ENCODE measurements around the gene KRTAP5-7. TPM values are rescaled to one million over a fixed set of nuclear protein-coding genes. Genes with fewer than 3 reads are reported as not detected.

KRTAP5-7 gene
- total and polyA plus RNA-seq, 12 donors = 0.07 to 0.28 TPM; not detected in 10

GRCh38 chr11:71499125-71499524 is 27.9 kb upstream of the KRTAP5-7 start:
- H3K27me3 ChIP-seq = no peaks in the 10 kb centered on the region
- no peaks in the 10 kb centered on the region for H3K9me3 ChIP-seq (replicated peaks in 1 of 3)
- peaks cover 0 to 41% of the 10 kb centered on the region in 2 donors for H3K36me3 ChIP-seq (replicated peaks in 1 of 2)
- H3K4me3 ChIP-seq = no peak overlapping the region
- TF ChIP-seq, protein P1, sequence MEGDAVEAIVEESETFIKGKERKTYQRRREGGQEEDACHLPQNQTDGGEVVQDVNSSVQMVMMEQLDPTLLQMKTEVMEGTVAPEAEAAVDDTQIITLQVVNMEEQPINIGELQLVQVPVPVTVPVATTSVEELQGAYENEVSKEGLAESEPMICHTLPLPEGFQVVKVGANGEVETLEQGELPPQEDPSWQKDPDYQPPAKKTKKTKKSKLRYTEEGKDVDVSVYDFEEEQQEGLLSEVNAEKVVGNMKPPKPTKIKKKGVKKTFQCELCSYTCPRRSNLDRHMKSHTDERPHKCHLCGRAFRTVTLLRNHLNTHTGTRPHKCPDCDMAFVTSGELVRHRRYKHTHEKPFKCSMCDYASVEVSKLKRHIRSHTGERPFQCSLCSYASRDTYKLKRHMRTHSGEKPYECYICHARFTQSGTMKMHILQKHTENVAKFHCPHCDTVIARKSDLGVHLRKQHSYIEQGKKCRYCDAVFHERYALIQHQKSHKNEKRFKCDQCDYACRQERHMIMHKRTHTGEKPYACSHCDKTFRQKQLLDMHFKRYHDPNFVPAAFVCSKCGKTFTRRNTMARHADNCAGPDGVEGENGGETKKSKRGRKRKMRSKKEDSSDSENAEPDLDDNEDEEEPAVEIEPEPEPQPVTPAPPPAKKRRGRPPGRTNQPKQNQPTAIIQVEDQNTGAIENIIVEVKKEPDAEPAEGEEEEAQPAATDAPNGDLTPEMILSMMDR (IDR thresholded peaks at IDR 0.05) = no peak
- TF ChIP-seq POLR2A (IDR thresholded peaks at IDR 0.05) = no peak
- intact Hi-C loops (cut with DNase I) = no loop called here
- peak overlapping the region in 1 of 5 donors; percentile 29 for H3K27ac ChIP-seq
- DNase-seq = peak in 2 of 7 donors; percentile 7 to 28
- WGBS, 4 donors = 77 to 85% (median 82%) methylated on average over 12 to 13 of the region's 13 CpGs
- H3K4me1 ChIP-seq (replicated peaks in 1 of 2) = no peaks in the 10 kb centered on the region

- intact Hi-C loops (cut with DNase I) = no loop called here
- Histone ChIP-seq H3K27ac (no peak overlapping the region), H3K36me3 (replicated peaks in 1 of 2) (peaks cover 0 to 40% of the 10 kb centered on the region in 2 donors), H3K4me3 (no peak overlapping the region), H3K4me1 (replicated peaks in 1 of 2) (no peaks in the 10 kb centered on the region), H3K9me3 (replicated peaks in 1 of 3) (no peaks in the 10 kb centered on the region), H3K27me3 (no peaks in the 10 kb centered on the region)
- peak in 5 of 7 donors; percentile 35 to 56 (median 52) for DNase-seq
- WGBS, 4 donors = 53 to 63% (median 58%) methylated on average over 6 of the region's 6 CpGs
- TF ChIP-seq, protein P1 (IDR thresholded peaks at IDR 0.05) = no peak
- no peak for TF ChIP-seq POLR2A (IDR thresholded peaks at IDR 0.05)
Measured at GRCh38 chr11:71499546-71499945, 27.5 kb upstream of the KRTAP5-7 start.

- Histone ChIP-seq H3K9me3 (replicated peaks in 1 of 3) (no peaks in the 10 kb centered on the region), H3K36me3 (replicated peaks in 1 of 2) (peaks cover 0 to 40% of the 10 kb centered on the region in 2 donors), H3K27ac (no peak overlapping the region), H3K4me1 (replicated peaks in 1 of 2) (no peaks in the 10 kb centered on the region), H3K4me3 (no peak overlapping the region), H3K27me3 (no peaks in the 10 kb centered on the region)
- peak; percentile 49 to 71 (median 60) for DNase-seq
- TF ChIP-seq POLR2A (IDR thresholded peaks at IDR 0.05) = no peak
- TF ChIP-seq, protein P1 (IDR thresholded peaks at IDR 0.05) = no peak
- WGBS, 4 donors = 47 to 80% (median 54%) methylated on average over 1 to 6 of the region's 6 CpGs
- intact Hi-C loops (cut with DNase I) = no loop called here
Measured at GRCh38 chr11:71500601-71501021, 26.5 kb upstream of the KRTAP5-7 start.

GRCh38 chr11:71501071-71501985 is 25.7 kb upstream of the KRTAP5-7 start:
- Histone ChIP-seq H3K9me3 (replicated peaks in 1 of 3) (no peaks in the 10 kb centered on the region), H3K27ac (no peak overlapping the region), H3K4me3 (no peak overlapping the region), H3K4me1 (replicated peaks in 1 of 2) (no peaks in the 10 kb centered on the region), H3K36me3 (replicated peaks in 1 of 2) (peaks cover 0 to 40% of the 10 kb centered on the region in 2 donors), H3K27me3 (no peaks in the 10 kb centered on the region)
- intact Hi-C loops (cut with DNase I) = no loop called here
- 93 to 96% (median 93%) methylated on average over 17 to 30 of the region's 30 CpGs for WGBS, 4 donors
- DNase-seq = peak in 1 of 7 donors; percentile 21
- TF ChIP-seq, protein P1 (IDR thresholded peaks at IDR 0.05) = no peak
- no peak for TF ChIP-seq POLR2A (IDR thresholded peaks at IDR 0.05)

Data from adrenal gland (tissue), 12 donors.